KOPT-K1 (cell line): Measurements from ENCODE around the gene IL13RA2.

Experiments
- H3K27ac ChIP-seq: fragments of 200-600 bp; sonication (generic); 2 replicates; pipeline ENCODE4 v1.5.1; 2016; ENCODE audit warnings: antibody characterized with exemption, mild to moderate bottlenecking, low read depth, low read length; ENCODE audit not compliant: poor library complexity, severe bottlenecking
- H3K36me3 ChIP-seq: fragments of 200-600 bp; sonication (generic); 2 replicates; pipeline ENCODE4 v1.5.1; 2017; ENCODE audit warnings: antibody characterized with exemption, mild to moderate bottlenecking, low read length, moderate library complexity; ENCODE audit not compliant: insufficient read depth
- H3K9me3 ChIP-seq: fragments of 200-600 bp; sonication (generic); 2 replicates; pipeline ENCODE4 v1.5.1; 2017; ENCODE audit warnings: antibody characterized with exemption, low read length, mild to moderate bottlenecking; ENCODE audit not compliant: insufficient read depth, poor library complexity, severe bottlenecking

IL13RA2 gene

GRCh38 chrX:115017455-115017854, at the start of gene IL13RA2:
Gene IL13RA2, minus strand, starts transcription at chrX:115017616. Its CDS starts 347 bp downstream, at chrX:115017269.
- Histone ChIP-seq H3K9me3 (no peaks in the 10 kb centered on the region), H3K36me3 (no peaks in the 10 kb centered on the region), H3K27ac (no peak within 1 kb of the TSS)

- Histone ChIP-seq H3K27ac (no peak overlapping the region), H3K36me3 (no peaks in the 10 kb centered on the region), H3K9me3 (no peaks in the 10 kb centered on the region)
These were observed 47.9 kb upstream of the IL13RA2 start for GRCh38 chrX:115065304-115065703.

- Histone ChIP-seq H3K9me3 (no peaks in the 10 kb centered on the region), H3K27ac (no peak overlapping the region), H3K36me3 (no peaks in the 10 kb centered on the region)
These were observed 42.6 kb upstream of the IL13RA2 start for GRCh38 chrX:115060013-115060412.

- no peaks in the 10 kb centered on the region for H3K36me3 ChIP-seq
- H3K9me3 ChIP-seq, result no peaks in the 10 kb centered on the region
- no peak overlapping the region for H3K27ac ChIP-seq
These were observed 40.9 kb upstream of the IL13RA2 start for GRCh38 chrX:115058276-115058675.

- Histone ChIP-seq H3K9me3 (no peaks in the 10 kb centered on the region), H3K27ac (no peak overlapping the region), H3K36me3 (no peaks in the 10 kb centered on the region)
These were observed 37.5 kb upstream of the IL13RA2 start for GRCh38 chrX:115054876-115055275.

- Histone ChIP-seq H3K36me3 (no peaks in the 10 kb centered on the region), H3K9me3 (no peaks in the 10 kb centered on the region), H3K27ac (no peak overlapping the region)
These were observed 35.8 kb upstream of the IL13RA2 start for GRCh38 chrX:115053223-115053622.

GRCh38 chrX:115047715-115048114, 30.3 kb upstream of the IL13RA2 start:
- Histone ChIP-seq H3K9me3 (no peaks in the 10 kb centered on the region), H3K36me3 (no peaks in the 10 kb centered on the region), H3K27ac (no peak overlapping the region)

GRCh38 chrX:115047181-115047580, 29.8 kb upstream of the IL13RA2 start:
- H3K27ac ChIP-seq, result no peak overlapping the region
- H3K36me3 ChIP-seq, result no peaks in the 10 kb centered on the region
- H3K9me3 ChIP-seq, result no peaks in the 10 kb centered on the region

- Histone ChIP-seq H3K36me3 (no peaks in the 10 kb centered on the region), H3K9me3 (no peaks in the 10 kb centered on the region)
These were observed 23.0 kb upstream of the IL13RA2 start for GRCh38 chrX:115040417-115040816.

GRCh38 chrX:115038406-115038805, 21.0 kb upstream of the IL13RA2 start:
- H3K9me3 ChIP-seq, result no peaks in the 10 kb centered on the region
- H3K27ac ChIP-seq, result no peak overlapping the region
- H3K36me3 ChIP-seq, result no peaks in the 10 kb centered on the region

More at GRCh38 chrX:115040417-115040816, 23.0 kb upstream of the IL13RA2 start:
- no peak overlapping the region for H3K27ac ChIP-seq

GRCh38 chrX:115036029-115036428, 18.6 kb upstream of the IL13RA2 start:
- Histone ChIP-seq H3K9me3 (no peaks in the 10 kb centered on the region), H3K36me3 (no peaks in the 10 kb centered on the region), H3K27ac (no peak overlapping the region)

GRCh38 chrX:115031989-115032388, 14.6 kb upstream of the IL13RA2 start:
- Histone ChIP-seq H3K36me3 (no peaks in the 10 kb centered on the region), H3K27ac (no peak overlapping the region), H3K9me3 (no peaks in the 10 kb centered on the region)

- Histone ChIP-seq H3K27ac (no peak overlapping the region), H3K36me3 (no peaks in the 10 kb centered on the region), H3K9me3 (no peaks in the 10 kb centered on the region)
These were observed 13.2 kb upstream of the IL13RA2 start for GRCh38 chrX:115030625-115031024.

GRCh38 chrX:115029869-115030570, 12.6 kb upstream of the IL13RA2 start:
- Histone ChIP-seq H3K9me3 (no peaks in the 10 kb centered on the region), H3K27ac (no peak overlapping the region), H3K36me3 (no peaks in the 10 kb centered on the region)

GRCh38 chrX:115029440-115029839, 12.0 kb upstream of the IL13RA2 start:
- Histone ChIP-seq H3K9me3 (no peaks in the 10 kb centered on the region), H3K36me3 (no peaks in the 10 kb centered on the region), H3K27ac (no peak overlapping the region)

GRCh38 chrX:115023811-115024210, 6.4 kb upstream of the IL13RA2 start:
- Histone ChIP-seq H3K9me3 (no peaks in the 10 kb centered on the region), H3K36me3 (no peaks in the 10 kb centered on the region), H3K27ac (no peak overlapping the region)
